HG02840 (cell line): ENCODE results near the gene ST3GAL3.
"Not testable (repeated sequence)": the region's sequence is repeated elsewhere in the genome, so short reads cannot be mapped to it uniquely, and the experiment has no call there.

Experiments
- ATAC-seq: cut with Tn5 transposase; IDR thresholded peaks from one replicate; pipeline ENCODE4 v1.9.1; 2021; ENCODE audit warnings: mild to moderate bottlenecking, moderate library complexity, moderate number of reproducible peaks; ENCODE audit not compliant: unreplicated experiment, low FRiP score

Gene ST3GAL3

GRCh38 chr1:43750083-43750482 lies 42.7 kb downstream of the ST3GAL3 start:
- ATAC-seq: no peak

DNA sequence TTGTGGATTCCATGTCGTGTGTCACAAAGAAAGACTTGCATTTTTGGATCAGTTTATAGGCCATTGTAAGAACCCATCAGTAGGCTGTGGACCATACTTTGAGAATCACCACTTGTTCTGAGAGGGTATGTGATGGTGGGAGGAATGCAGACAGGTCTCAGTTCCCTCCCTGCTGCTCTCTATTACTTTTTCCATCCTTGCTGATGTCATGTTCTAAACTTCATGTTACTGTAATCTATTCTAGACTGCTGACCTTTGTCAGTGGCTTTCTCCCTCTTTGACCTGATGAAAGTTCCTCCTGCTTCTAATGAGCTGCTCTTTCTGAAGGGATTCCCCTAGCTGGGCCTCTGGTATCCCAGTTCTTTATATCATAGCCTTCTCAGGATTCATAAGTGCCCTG lies 46.1 kb downstream of the ST3GAL3 start:
- ATAC-seq: no peak

GRCh38 chr1:43754892-43755291 lies 47.6 kb downstream of the ST3GAL3 start:
- no peak for ATAC-seq

DNA sequence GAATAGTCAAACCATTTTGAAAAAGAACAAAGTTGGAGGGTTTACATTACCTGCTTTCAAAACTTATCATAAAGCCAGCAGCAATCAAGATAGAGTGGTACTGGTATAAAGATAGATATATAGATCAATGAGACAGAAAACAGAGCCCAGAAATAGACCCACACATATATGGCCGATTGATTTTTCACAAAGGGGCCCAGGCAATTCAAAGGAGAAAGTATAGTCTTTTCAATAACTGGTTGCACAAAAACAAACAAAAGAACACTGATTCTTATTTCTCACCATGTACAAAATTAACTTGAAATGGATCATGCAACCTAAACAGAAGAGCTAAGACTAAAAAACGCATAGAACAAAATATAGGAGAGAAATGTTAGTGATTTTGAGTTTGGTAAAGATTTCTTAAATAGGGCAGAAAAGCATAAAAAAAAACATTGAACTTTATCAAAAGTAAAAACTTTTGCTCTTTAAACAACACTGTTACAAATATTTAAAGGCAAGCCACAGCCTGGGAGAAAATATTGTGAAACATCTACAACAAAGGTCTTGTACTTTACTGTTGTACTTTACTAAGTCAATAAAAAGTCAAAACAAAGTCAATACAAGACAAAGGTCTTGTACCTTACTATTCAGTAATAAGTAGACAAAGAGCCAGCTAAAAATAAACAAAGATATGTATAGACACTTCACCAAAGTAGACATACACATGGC lies 50.2 kb downstream of the ST3GAL3 start:
- no peak for ATAC-seq

DNA sequence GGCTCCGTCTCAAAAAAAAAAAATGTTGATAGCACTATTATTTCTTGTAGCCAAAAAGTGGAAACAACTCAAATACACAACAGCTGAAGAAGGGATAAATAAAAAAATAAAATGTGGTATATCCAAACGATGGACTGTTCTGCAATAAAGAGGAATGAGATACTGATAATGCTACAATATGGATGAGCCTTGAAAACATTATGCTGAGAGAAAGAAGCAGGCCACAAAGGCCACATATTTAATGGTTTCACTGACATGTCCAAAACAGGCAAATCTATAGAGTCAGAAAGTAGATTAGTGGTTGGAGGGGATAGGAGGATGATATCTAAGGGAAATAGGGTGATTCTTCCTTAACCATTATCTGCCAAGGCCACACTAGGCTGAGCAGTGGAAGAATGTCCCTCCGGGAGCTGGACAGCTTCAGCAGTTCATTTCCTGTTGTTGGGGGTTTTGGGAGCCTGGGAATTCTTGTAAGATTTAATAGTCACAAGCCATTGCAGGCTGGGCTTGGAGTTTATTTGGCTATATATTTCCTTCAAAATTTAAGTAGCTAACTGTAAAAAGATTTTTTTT lies 53.5 kb downstream of the ST3GAL3 start:
- no peak for ATAC-seq

GRCh38 chr1:43763497-43763973 lies 56.2 kb downstream of the ST3GAL3 start:
- ATAC-seq: no peak

GRCh38 chr1:43764581-43764980 lies 57.2 kb downstream of the ST3GAL3 start:
- ATAC-seq: no peak

DNA sequence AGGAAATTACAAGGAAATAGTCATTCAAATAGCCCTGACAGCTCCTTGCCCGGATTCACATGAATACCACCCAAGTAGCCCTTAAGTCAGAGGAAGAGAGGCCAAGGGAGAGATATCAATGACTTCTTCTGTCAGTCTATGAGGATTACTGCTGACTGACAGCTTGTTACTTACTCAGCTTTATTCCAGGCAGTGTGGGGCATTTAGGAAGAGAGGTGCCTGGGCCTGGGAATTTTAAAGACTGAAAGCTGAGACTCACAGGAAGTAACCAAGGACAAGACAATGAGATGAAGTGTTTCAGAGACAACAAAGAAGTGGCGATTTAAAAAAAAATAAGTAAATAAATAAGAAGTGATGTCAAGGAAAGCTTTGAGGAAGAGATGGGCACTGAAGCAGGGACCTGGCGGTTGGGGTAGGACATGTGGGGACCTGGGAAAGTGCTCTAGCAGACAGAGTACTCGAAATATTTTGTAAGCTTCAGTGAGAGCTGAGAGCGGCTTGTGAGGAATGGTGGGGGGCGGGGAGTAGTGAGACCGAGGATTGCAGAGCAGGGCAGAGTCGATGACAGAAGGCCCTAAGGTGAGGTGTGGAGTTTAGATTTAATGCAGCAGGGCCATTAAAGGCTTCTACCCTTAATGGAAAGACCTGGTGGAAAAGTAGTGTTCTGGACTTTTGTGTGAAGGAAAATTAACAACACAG lies 58.9 kb downstream of the ST3GAL3 start:
- no peak for ATAC-seq

GRCh38 chr1:43766818-43767525 lies 59.6 kb downstream of the ST3GAL3 start:
- ATAC-seq: no peak

DNA sequence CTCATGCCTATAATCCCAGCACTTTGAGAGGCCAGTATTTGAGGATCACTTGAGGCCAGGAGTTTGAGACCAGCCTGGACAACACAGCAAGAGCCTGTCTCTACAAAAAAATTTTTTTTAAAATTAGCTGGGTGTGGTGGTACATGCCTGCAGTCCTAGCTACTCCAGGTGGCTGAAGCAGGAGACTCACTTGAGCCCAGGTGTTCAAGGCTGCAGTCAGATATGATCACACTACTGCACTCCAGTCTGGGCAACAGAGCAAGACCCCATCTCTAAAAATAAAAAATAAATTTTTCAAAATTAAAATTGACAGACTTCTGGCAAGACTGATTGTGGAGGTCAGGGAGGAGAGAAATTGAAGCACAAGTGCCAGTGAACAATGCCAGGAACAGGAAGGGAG lies 60.8 kb downstream of the ST3GAL3 start:
- no peak for ATAC-seq

GRCh38 chr1:43769350-43769908 lies 62.1 kb downstream of the ST3GAL3 start:
- ATAC-seq: no peak

DNA sequence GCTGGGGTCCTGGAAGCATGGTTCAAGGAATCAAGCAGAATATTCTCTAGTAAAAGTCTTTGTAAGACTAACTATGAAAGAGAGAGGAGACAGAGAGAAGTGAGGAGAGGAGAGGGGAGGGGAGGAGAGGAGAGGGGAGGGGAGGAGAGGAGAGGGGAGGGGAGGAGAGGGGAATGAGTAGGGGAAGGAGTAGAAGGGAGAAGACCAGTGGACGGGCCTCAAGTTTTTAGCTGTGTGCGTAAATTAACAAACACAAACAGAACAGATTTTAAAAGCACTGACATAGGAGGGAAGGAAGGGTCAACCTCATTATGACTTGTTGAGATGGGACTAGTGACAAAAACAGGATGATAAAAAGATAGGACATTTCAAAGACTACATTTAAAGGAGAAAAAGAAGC lies 62.8 kb downstream of the ST3GAL3 start:
- no peak for ATAC-seq

- no peak for ATAC-seq
Measured at GRCh38 chr1:43772978-43773377, 65.6 kb downstream of the ST3GAL3 start.

DNA sequence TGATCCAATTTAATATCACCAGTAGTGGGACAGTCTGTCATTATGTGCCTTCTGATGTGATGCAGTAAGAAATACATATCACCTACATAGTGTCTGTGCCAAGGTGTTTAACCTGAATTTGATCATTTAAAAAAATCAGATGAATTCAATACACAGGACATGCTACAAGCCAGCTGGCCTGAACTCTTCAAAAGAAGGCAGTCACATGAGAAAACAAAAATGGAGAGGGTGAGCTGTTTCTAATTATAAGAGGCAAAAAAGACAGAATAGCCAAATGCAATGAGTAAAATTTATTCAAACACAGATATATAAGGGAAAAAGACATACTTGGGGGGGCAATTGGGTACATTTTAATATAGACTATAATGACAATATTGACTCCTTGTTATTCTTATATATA lies 66.5 kb downstream of the ST3GAL3 start:
- ATAC-seq: no peak

DNA sequence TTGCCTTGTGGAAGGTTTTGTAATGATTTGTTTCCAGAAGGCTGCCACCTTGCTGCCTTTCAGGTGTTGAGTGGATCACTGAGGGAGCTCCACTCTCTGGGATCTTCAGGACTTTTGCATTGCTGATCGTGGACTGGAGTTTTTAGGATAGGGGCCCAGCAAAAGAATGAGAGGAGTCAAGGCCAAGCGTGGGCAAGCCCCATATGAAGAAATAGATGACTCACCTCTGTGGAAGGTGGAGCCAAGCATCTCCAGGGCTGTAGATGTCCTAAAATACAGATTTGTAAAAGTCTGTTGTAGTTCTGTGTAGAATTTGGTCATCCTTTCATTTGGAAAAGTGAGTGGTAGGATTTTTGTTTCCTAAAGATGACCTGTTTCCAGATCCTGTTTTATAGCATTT lies 67.0 kb downstream of the ST3GAL3 start:
- no peak for ATAC-seq

DNA sequence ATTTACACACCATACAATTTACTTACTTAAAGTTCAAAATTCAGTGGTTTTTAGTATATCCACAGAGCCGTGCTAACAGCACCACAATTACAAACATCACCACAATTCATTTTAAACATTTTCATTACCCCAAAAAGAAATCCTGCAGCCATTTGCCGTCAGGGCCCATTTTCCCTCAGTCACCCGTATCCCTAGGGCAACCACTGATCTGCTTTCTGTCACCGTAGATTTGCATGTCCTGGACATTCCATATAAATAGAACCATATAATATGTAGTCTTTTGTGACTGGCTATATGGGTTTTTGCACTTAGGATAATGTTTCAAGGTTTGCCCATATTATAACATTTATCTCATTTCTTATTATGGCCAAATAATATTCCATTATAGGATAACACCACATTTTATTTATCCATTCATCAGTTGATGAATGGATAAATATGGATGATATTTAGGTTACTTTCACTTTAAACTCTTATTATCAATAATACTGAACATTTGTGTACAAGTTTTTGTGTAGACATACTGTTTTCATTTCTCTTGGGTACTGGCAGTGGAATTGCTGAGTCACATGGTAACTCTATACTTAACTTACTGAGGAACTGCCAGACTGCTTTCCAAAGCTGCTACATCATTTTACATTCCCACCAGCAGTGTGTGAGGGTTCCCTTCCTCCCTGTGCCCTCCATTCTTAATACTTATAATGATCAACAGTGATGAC lies 68.9 kb downstream of the ST3GAL3 start:
- no peak for ATAC-seq

GRCh38 chr1:43777916-43778315 lies 70.6 kb downstream of the ST3GAL3 start:
- not testable (repeated sequence) for ATAC-seq

DNA sequence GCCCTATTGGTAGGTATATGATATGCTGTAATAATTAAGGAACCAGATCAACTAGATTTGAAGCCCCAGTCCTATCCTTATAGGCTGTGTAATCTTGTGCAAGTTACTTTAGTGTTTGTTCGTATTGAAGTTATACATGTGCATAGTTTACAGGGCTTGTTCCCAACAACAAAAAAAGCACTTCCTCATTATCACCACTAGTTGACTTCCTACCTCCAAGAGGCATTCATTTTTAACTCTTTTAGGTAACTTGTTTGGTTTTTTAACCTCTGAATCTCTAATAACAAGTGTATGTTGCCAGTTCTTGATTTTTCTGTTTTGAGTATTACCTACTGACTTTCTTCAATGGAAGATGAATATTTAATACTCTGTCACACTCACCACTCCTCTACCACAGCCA lies 71.9 kb downstream of the ST3GAL3 start:
- no peak for ATAC-seq

GRCh38 chr1:43779805-43780403 lies 72.6 kb downstream of the ST3GAL3 start:
- ATAC-seq: no peak

DNA sequence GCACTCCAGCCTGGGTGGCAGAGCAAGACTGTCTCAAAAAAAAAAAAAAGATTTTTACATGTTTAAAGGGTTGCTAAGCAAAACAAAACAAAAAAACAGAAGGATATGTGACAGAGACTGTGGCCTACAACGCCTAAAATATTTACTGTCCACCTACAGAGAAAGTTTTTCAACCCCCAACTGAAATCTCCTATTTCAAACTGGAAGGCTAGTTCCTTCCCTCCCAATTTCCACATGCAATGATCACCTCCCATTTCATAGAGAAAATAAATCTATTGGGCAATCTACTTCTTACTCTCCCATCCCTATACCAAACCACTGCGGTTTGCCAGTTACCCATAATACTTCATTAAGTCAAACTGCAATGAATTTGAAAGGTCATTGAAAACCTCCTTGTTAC lies 74.2 kb downstream of the ST3GAL3 start:
- ATAC-seq: no peak
